Measurements from ENCODE around the gene TMEM132C. TPM values are rescaled to one million over a fixed set of nuclear protein-coding genes. Genes with fewer than 3 reads are reported as not detected.

The TMEM132C gene
- total and polyA plus RNA-seq, 2 donors (not counting 1 experiment from before 2014, with no cell fraction given): not detected

GRCh38 chr12:128307791-128308190 lies 40.8 kb downstream of the TMEM132C start:
- Histone ChIP-seq H3K9me3 (ENCODE audit: control extremely low read depth in 1 of 3, control insufficient read depth in 2 of 3, insufficient read depth in 1 of 3, low read length in 2 of 3) (peaks cover 0 to 20% (median 0%) of the 10 kb centered on the region in 3 donors), H3K27me3 (replicated peaks in 1 of 4; ENCODE audit: control extremely low read depth in 1 of 4, control insufficient read depth in 3 of 4, insufficient read depth in 4 of 4, low read length in 3 of 4) (no peaks in the 10 kb centered on the region), H3K4me1 (ENCODE audit: control insufficient read depth in 2 of 2, insufficient read depth in 2 of 2, low read length in 2 of 2) (no peaks in the 10 kb centered on the region), H3K36me3 (replicated peaks in 1 of 2; ENCODE audit: control extremely low read depth in 1 of 2, control insufficient read depth in 1 of 2, extremely low read depth in 1 of 2, insufficient read depth in 2 of 2, low read length in 1 of 2) (no peaks in the 10 kb centered on the region), H3K79me2 (ENCODE audit: control insufficient read depth, insufficient read depth, low read length) (no peaks in the 10 kb centered on the region), H3K27ac (ENCODE audit: low read length in 2 of 2) (no peak overlapping the region), H3K4me2 (replicated peaks; ENCODE audit: low read depth, low read length, poor library complexity, severe bottlenecking) (no peak overlapping the region), H4K20me1 (ENCODE audit: control insufficient read depth, insufficient read depth, low read length, poor library complexity, severe bottlenecking) (no peaks in the 10 kb centered on the region), H3K4me3 (ENCODE audit: control extremely low read depth in 1 of 5, extremely low read depth in 1 of 5, insufficient read depth in 1 of 5, low read depth in 2 of 5, low read length in 4 of 5) (no peak overlapping the region), H2AFZ (ENCODE audit: insufficient read depth, low read depth, low read length, poor library complexity, severe bottlenecking) (no peak overlapping the region), H3K9ac (ENCODE audit: low read length) (no peak overlapping the region)
- H3K9me3 Mint-ChIP-seq (ENCODE audit: insufficient read depth): peaks cover 4% of the 10 kb centered on the region
- DNase-seq: no peak
- no peaks in the 10 kb centered on the region for H3K4me1 Mint-ChIP-seq
- H3K4me3 Mint-ChIP-seq: no peak overlapping the region
- 73% methylated on average over 2 of the region's 2 CpGs for WGBS (ENCODE audit: insufficient coverage)
- TF ChIP-seq CTCF (IDR thresholded peaks at IDR 0.05) (no peak), EZH2 (IDR thresholded peaks at IDR 0.05; ENCODE audit: borderline replicate concordance, insufficient read depth, low read depth, low read length, poor library complexity, severe bottlenecking) (no peak)
- intact Hi-C loops (cut with micrococcal nuclease): no loop called here
- POLR2A ChIA-PET: no interaction called here
- CTCF ChIA-PET: no interaction called here
- ATAC-seq (ENCODE audit: low read depth): no peak
- H3K27me3 Mint-ChIP-seq: no peaks in the 10 kb centered on the region
- H3K27ac Mint-ChIP-seq: no peak overlapping the region

- H3K4me1 Mint-ChIP-seq: no peaks in the 10 kb centered on the region
- H3K79me2 ChIP-seq (ENCODE audit: control insufficient read depth, insufficient read depth, low read length): no peaks in the 10 kb centered on the region
- H3K36me3 ChIP-seq (replicated peaks in 1 of 2; ENCODE audit: control extremely low read depth in 1 of 2, control insufficient read depth in 1 of 2, extremely low read depth in 1 of 2, insufficient read depth in 2 of 2, low read length in 1 of 2): no peaks in the 10 kb centered on the region
- no peaks in the 10 kb centered on the region for H3K27me3 Mint-ChIP-seq
- H3K27ac ChIP-seq (ENCODE audit: low read length in 2 of 2): no peak overlapping the region
- H3K4me3 Mint-ChIP-seq: no peak overlapping the region
- TF ChIP-seq CTCF (IDR thresholded peaks at IDR 0.05): no peak
- no peak for TF ChIP-seq EZH2 (IDR thresholded peaks at IDR 0.05; ENCODE audit: borderline replicate concordance, insufficient read depth, low read depth, low read length, poor library complexity, severe bottlenecking)
- H3K4me3 ChIP-seq (ENCODE audit: control extremely low read depth in 1 of 5, extremely low read depth in 1 of 5, insufficient read depth in 1 of 5, low read depth in 2 of 5, low read length in 4 of 5): no peak overlapping the region
- no peaks in the 10 kb centered on the region for H4K20me1 ChIP-seq (ENCODE audit: control insufficient read depth, insufficient read depth, low read length, poor library complexity, severe bottlenecking)
- no peak overlapping the region for H3K27ac Mint-ChIP-seq
- H3K9ac ChIP-seq (ENCODE audit: low read length): no peak overlapping the region
- POLR2A ChIA-PET: no interaction called here
- DNase-seq (no peak), ATAC-seq (ENCODE audit: low read depth) (no peak)
- 88% methylated on average over 1 of the region's 2 CpGs for WGBS (ENCODE audit: insufficient coverage)
- peaks cover 0 to 20% (median 0%) of the 10 kb centered on the region in 3 donors for H3K9me3 ChIP-seq (ENCODE audit: control extremely low read depth in 1 of 3, control insufficient read depth in 2 of 3, insufficient read depth in 1 of 3, low read length in 2 of 3)
- no peak overlapping the region for H2AFZ ChIP-seq (ENCODE audit: insufficient read depth, low read depth, low read length, poor library complexity, severe bottlenecking)
- H3K4me1 ChIP-seq (ENCODE audit: control insufficient read depth in 2 of 2, insufficient read depth in 2 of 2, low read length in 2 of 2): no peaks in the 10 kb centered on the region
- H3K27me3 ChIP-seq (replicated peaks in 1 of 4; ENCODE audit: control extremely low read depth in 1 of 4, control insufficient read depth in 3 of 4, insufficient read depth in 4 of 4, low read length in 3 of 4): no peaks in the 10 kb centered on the region
- H3K4me2 ChIP-seq (replicated peaks; ENCODE audit: low read depth, low read length, poor library complexity, severe bottlenecking): no peak overlapping the region
- peaks cover 8% of the 10 kb centered on the region for H3K9me3 Mint-ChIP-seq (ENCODE audit: insufficient read depth)
- intact Hi-C loops (cut with micrococcal nuclease): no loop called here
- CTCF ChIA-PET: no interaction called here
These were observed 45.7 kb downstream of the TMEM132C start for GRCh38 chr12:128312661-128313060.

Data from B cell (primary cell).